ENCODE measurements around the gene S100P. TPM values are rescaled to one million over a fixed set of nuclear protein-coding genes. Genes with fewer than 3 reads are reported as not detected.

S100P gene
- total RNA-seq, 4 donors from 2014 or later: 7.5 to 7.8 TPM; not detected in 2

DNA sequence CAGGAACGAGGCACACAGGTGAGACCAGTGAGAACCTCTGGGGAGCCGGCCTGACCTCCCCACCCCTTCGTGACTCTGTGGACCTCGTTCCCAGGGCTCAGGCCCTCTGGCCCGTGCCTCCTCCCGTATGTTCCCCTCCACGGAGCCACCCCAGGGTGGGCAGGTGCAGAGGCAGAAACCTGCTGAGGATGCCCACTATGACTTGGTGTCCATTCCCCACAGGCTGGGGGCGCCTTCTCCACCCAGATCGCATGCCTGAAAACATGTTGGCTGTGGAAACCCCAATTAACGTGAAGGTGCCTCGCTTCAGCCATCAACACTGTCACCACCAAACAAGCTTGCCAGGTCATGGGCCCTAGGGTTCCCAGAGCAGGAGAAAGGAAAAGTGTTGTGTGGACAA, 49.3 kb downstream of the S100P start:
- intact Hi-C loops (cut with DNase I; ENCODE audit: low total_unique reads) (no loop called here), in situ Hi-C loops (cut with MboI; ENCODE audit: low pct_ligation_motif_present in 1 of 4, low pct_unique_long_range_greater_than_20kb in 1 of 4, low sequenced_read_pairs in 3 of 4) (loop anchor here in 1 of 4 donors (25.0 kb wide), 1 partner anchor 319 kb away; the partner anchor contains the start of gene GRPEL1)
- Histone ChIP-seq H3K4me1 (peaks cover 2 to 22% (median 15%) of the 10 kb centered on the region in 4 donors), H3K4me3 (no peak overlapping the region), H3K27ac (no peak overlapping the region), H3K36me3 (no peaks in the 10 kb centered on the region), H3K9me3 (no peaks in the 10 kb centered on the region), H3K27me3 (no peaks in the 10 kb centered on the region)
- 67 to 75% methylated on average over 2 to 11 of the region's 11 CpGs for WGBS, 2 donors (ENCODE audit: low coverage in 1 of 2)
- DNase-seq: no peak
- no peak for TF ChIP-seq POLR2AphosphoS5 (IDR thresholded peaks at IDR 0.05)
- no peak for TF ChIP-seq POLR2A (IDR thresholded peaks at IDR 0.05)
- TF ChIP-seq, protein P1, sequence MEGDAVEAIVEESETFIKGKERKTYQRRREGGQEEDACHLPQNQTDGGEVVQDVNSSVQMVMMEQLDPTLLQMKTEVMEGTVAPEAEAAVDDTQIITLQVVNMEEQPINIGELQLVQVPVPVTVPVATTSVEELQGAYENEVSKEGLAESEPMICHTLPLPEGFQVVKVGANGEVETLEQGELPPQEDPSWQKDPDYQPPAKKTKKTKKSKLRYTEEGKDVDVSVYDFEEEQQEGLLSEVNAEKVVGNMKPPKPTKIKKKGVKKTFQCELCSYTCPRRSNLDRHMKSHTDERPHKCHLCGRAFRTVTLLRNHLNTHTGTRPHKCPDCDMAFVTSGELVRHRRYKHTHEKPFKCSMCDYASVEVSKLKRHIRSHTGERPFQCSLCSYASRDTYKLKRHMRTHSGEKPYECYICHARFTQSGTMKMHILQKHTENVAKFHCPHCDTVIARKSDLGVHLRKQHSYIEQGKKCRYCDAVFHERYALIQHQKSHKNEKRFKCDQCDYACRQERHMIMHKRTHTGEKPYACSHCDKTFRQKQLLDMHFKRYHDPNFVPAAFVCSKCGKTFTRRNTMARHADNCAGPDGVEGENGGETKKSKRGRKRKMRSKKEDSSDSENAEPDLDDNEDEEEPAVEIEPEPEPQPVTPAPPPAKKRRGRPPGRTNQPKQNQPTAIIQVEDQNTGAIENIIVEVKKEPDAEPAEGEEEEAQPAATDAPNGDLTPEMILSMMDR (IDR thresholded peaks at IDR 0.05): no peak
- no peak for TF ChIP-seq EP300 (IDR thresholded peaks at IDR 0.05; ENCODE audit: low read depth)

Other genes with a start within 250 kb of the S100P start
- 1 to 10 TPM in 2 of 4 donors, under 1 TPM in 2; 0.27 to 8.8 (median 1.7) TPM for gene PPP2R2C, start 221.3 kb upstream of the S100P start, total RNA-seq
- gene MAN2B2, start 118.7 kb upstream of the S100P start, total RNA-seq: 10 to 100 TPM; 17.5 to 55.9 (median 27.6) TPM
- 100 to 1,000 TPM in 3 of 4 donors, 10 to 100 TPM in 1; 96.3 to 229 (median 125) TPM for gene MRFAP1, start 53.2 kb upstream of the S100P start, total RNA-seq
- gene MRFAP1L1, start 16.0 kb downstream of the S100P start, total RNA-seq: 10 to 100 TPM; 18.3 to 51.0 (median 30.3) TPM
- 10 to 100 TPM in 3 of 4 donors, under 1 TPM in 1; 1.00 to 18.8 (median 12.4) TPM for gene BLOC1S4, start 22.3 kb downstream of the S100P start, total RNA-seq
- gene KIAA0232, start 88.8 kb downstream of the S100P start, total RNA-seq: 10 to 100 TPM; 17.9 to 83.4 (median 43.0) TPM
- 10 to 100 TPM; 42.6 to 56.9 (median 54.0) TPM for gene TBC1D14, start 215.9 kb downstream of the S100P start, total RNA-seq

All from transverse colon (tissue), 4 donors.